H1 (cell line): ENCODE data around the gene FOXP4. TPM values are rescaled to one million over a fixed set of nuclear protein-coding genes. Genes with fewer than 3 reads are reported as not detected.

Experiments used
- CTCF ChIA-PET: fragments of 300-600 bp; sonication (Branson Sonifier 250); formaldehyde crosslinking; loops from one replicate; lab custom pipeline; 2021; ENCODE audit not compliant: partially characterized antibody; lab: Charles Lee
- POLR2A ChIA-PET: fragments of 300-600 bp; sonication (Branson Sonifier 250); formaldehyde crosslinking; loops from one replicate; lab custom pipeline; 2021; ENCODE audit warnings: inconsistent platforms; ENCODE audit not compliant: partially characterized antibody; lab: Charles Lee
- DNase-seq, 2 experiments: peaks; one replicate each; pipeline versions ENCODE4 v3.0.0 to v3.0.0-alpha.2; 2010 to 2022; ENCODE audit warnings: low spot score in 2 of 2, low read depth in 1 of 2, mixed read lengths in 1 of 2
- FAIRE-seq: peaks from 2 replicates; lab custom pipeline; 2011; peaks lifted over from hg19 to GRCh38; lab: Jason Lieb, UNC
- H2AFZ ChIP-seq: 2 replicates; pipeline ENCODE4 v1.8.1; 2012; ENCODE audit warnings: low read length, inconsistent platforms
- H2AK5ac ChIP-seq: 2 replicates; pipeline ENCODE4 v1.6.1; 2013; ENCODE audit warnings: low read depth, low read length
- H2BK120ac ChIP-seq: replicated peaks from 2 replicates; pipeline ENCODE3; 2013; ENCODE audit warnings: low read depth, low read length, inconsistent platforms
- H2BK12ac ChIP-seq: 2 replicates; pipeline ENCODE4 v1.6.1; 2013; ENCODE audit warnings: low read depth, low read length
- H2BK15ac ChIP-seq: 2 replicates; pipeline ENCODE4 v1.6.1; 2013; ENCODE audit warnings: low read length
- H2BK20ac ChIP-seq: 2 replicates; pipeline ENCODE4 v1.6.1; 2013; ENCODE audit warnings: low read length
- H2BK5ac ChIP-seq: 2 replicates; pipeline ENCODE4 v1.6.1; 2013; ENCODE audit warnings: low read depth, low read length
- H3K14ac ChIP-seq: 2 replicates; pipeline ENCODE4 v1.6.1; 2013; ENCODE audit warnings: inconsistent platforms; ENCODE audit not compliant: insufficient read length
- H3K18ac ChIP-seq: 2 replicates; pipeline ENCODE4 v1.6.1; 2013; ENCODE audit warnings: low read length; ENCODE audit errors: extremely low read depth
- H3K23ac ChIP-seq: 2 replicates; pipeline ENCODE4 v1.6.1; 2013; ENCODE audit warnings: inconsistent platforms; ENCODE audit not compliant: insufficient read length
- H3K23me2 ChIP-seq: 2 replicates; pipeline ENCODE4 v1.6.1; 2013; ENCODE audit warnings: low read depth, low read length
- H3K27ac ChIP-seq: 2 replicates; pipeline ENCODE4 v1.6.1; 2011; ENCODE audit warnings: low read depth, low read length, inconsistent platforms
- H3K27me3 ChIP-seq, 4 experiments: replicated peaks in 1 of 4; 1 replicate in 1 of 4; 2 replicates in 3 of 4; pipeline versions ENCODE4 v1.6.1 to v1.8.1; 2011 to 2013; ENCODE audit warnings: low read length in 3 of 4, mild to moderate bottlenecking in 3 of 4, inconsistent platforms in 2 of 4, mixed read lengths in 2 of 4, moderate library complexity in 1 of 4; ENCODE audit not compliant: control insufficient read depth in 3 of 4, insufficient read depth in 3 of 4; ENCODE audit errors: extremely low read depth in 1 of 4
- H3K36me3 ChIP-seq, 4 experiments: 2 replicates each; pipeline versions ENCODE4 v1.6.1 to v1.8.1; 2011 to 2013; ENCODE audit warnings: mild to moderate bottlenecking in 4 of 4, low read length in 3 of 4, moderate library complexity in 2 of 4, control low read depth in 1 of 4, inconsistent platforms in 1 of 4; ENCODE audit not compliant: insufficient read depth in 4 of 4, control insufficient read depth in 2 of 4
- H3K4ac ChIP-seq: replicated peaks from 2 replicates; pipeline ENCODE3; 2013; ENCODE audit warnings: low read length, low read depth, mixed read lengths, inconsistent platforms; ENCODE audit not compliant: insufficient read length
- H3K4me1 ChIP-seq, 4 experiments: replicated peaks in 1 of 4; 1 replicate in 1 of 4; 2 replicates in 3 of 4; pipeline versions ENCODE4 v1.6.1 to v1.8.1; 2011 to 2013; ENCODE audit warnings: low read length in 3 of 4, inconsistent platforms in 2 of 4, mixed read lengths in 1 of 4; ENCODE audit not compliant: insufficient read depth in 4 of 4, control insufficient read depth in 3 of 4
- H3K4me2 ChIP-seq, 2 experiments: 2 replicates each; pipeline versions ENCODE4 v1.6.1 to v1.8.1; 2011 to 2013; ENCODE audit warnings: low read depth in 2 of 2, low read length in 2 of 2, control low read depth in 1 of 2, inconsistent platforms in 1 of 2, mild to moderate bottlenecking in 1 of 2; ENCODE audit not compliant: insufficient read depth in 1 of 2
- H3K4me3 ChIP-seq, 4 experiments: fragments of 200-600, 300-600 bp in 1 of 4; sonication (generic), shearing (Covaris generic), sonication (Bioruptor Twin) in 1 of 4; 2 replicates each; pipeline versions ENCODE4 v1.5.1 to v1.8.1; 2011 to 2016; ENCODE audit warnings: low read length in 4 of 4, low read depth in 3 of 4, control low read depth in 2 of 4, inconsistent platforms in 2 of 4, mild to moderate bottlenecking in 2 of 4, mixed read lengths in 1 of 4, moderate library complexity in 1 of 4; ENCODE audit not compliant: insufficient read depth in 2 of 4; ENCODE audit errors: extremely low read depth in 1 of 4
- H3K56ac ChIP-seq: replicated peaks from 2 replicates; pipeline ENCODE3; 2013; ENCODE audit warnings: low read depth, mild to moderate bottlenecking, mixed read lengths, low read length, inconsistent platforms; ENCODE audit not compliant: insufficient read length
- H3K79me1 ChIP-seq: 2 replicates; pipeline ENCODE4 v1.6.1; 2013; ENCODE audit warnings: low read depth, low read length, control low read depth
- H3K79me2 ChIP-seq, 2 experiments: 2 replicates each; pipeline versions ENCODE4 v1.6.1 to v1.8.1; 2012 to 2013; ENCODE audit warnings: low read length in 2 of 2, mild to moderate bottlenecking in 2 of 2, inconsistent platforms in 1 of 2; ENCODE audit not compliant: insufficient read depth in 2 of 2, control insufficient read depth in 1 of 2
- H3K9ac ChIP-seq, 4 experiments: replicated peaks in 1 of 4; 1 replicate in 1 of 4; 2 replicates in 3 of 4; pipeline versions ENCODE4 v1.6.1 to v1.8.1; 2011 to 2013; ENCODE audit warnings: low read depth in 3 of 4, low read length in 3 of 4, control low read depth in 2 of 4, mild to moderate bottlenecking in 2 of 4, moderate library complexity in 2 of 4, inconsistent platforms in 1 of 4; ENCODE audit errors: extremely low read depth in 1 of 4
- H3K9me3 ChIP-seq, 2 experiments: 2 replicates each; pipeline versions ENCODE4 v1.6.1 to v1.8.1; 2012 to 2013; ENCODE audit warnings: mild to moderate bottlenecking in 2 of 2, moderate library complexity in 2 of 2, control low read depth in 1 of 2, inconsistent platforms in 1 of 2, low read depth in 1 of 2, low read length in 1 of 2, mixed read lengths in 1 of 2; ENCODE audit not compliant: insufficient read depth in 2 of 2
- H4K20me1 ChIP-seq, 2 experiments: replicated peaks in 1 of 2; 2 replicates each; pipeline versions ENCODE3 to v1.8.1; 2011 to 2013; ENCODE audit warnings: inconsistent platforms in 2 of 2, low read length in 2 of 2, mild to moderate bottlenecking in 1 of 2; ENCODE audit not compliant: insufficient read depth in 2 of 2, control insufficient read depth in 1 of 2
- H4K5ac ChIP-seq: 2 replicates; pipeline ENCODE4 v1.6.1; 2013; ENCODE audit warnings: low read length, low read depth, mixed read lengths, inconsistent platforms; ENCODE audit not compliant: insufficient read length
- H4K8ac ChIP-seq: 2 replicates; pipeline ENCODE4 v1.8.0; 2013; ENCODE audit warnings: mild to moderate bottlenecking, moderate library complexity, low read length, inconsistent platforms; ENCODE audit not compliant: insufficient read depth; ENCODE audit errors: extremely low read depth
- H4K91ac ChIP-seq: replicated peaks from 2 replicates; pipeline ENCODE3; 2013; ENCODE audit warnings: low read length, mixed read lengths, inconsistent platforms; ENCODE audit not compliant: insufficient read length
- BRCA1 ChIP-seq: IDR thresholded peaks from 2 replicates; pipeline ENCODE4 v1.6.1; 2012; ENCODE audit warnings: low read depth, low read length, improper control_type of control experiment
- CBX5 ChIP-seq: fragments of 300-800, 300-1000 bp; sonication (generic); IDR thresholded peaks from 2 replicates; pipeline ENCODE4 v1.7.1; 2016; ENCODE audit warnings: antibody characterized with exemption, low read length, low read depth
- GABPA ChIP-seq: IDR thresholded peaks from 2 replicates; pipeline ENCODE4 v1.6.1; 2011; ENCODE audit warnings: mild to moderate bottlenecking, low read length, moderate library complexity, borderline replicate concordance; ENCODE audit not compliant: insufficient read depth
- JUND ChIP-seq: IDR thresholded peaks from 2 replicates; pipeline ENCODE4 v1.6.1; 2011; ENCODE audit warnings: mild to moderate bottlenecking, improper control_type of control experiment, low read length
- KDM1A ChIP-seq: fragments of 200-600, 300-600 bp; sonication (generic); IDR thresholded peaks from 2 replicates; pipeline ENCODE4 v1.7.1; 2016; ENCODE audit warnings: mild to moderate bottlenecking, low read length, borderline replicate concordance
- KDM5A ChIP-seq: fragments of 200-600 bp; IDR thresholded peaks from 2 replicates; pipeline ENCODE4 v1.7.1; 2012; ENCODE audit warnings: mild to moderate bottlenecking, low read length, inconsistent platforms, mixed read lengths
- MAFK ChIP-seq: IDR thresholded peaks from 2 replicates; pipeline ENCODE4 v1.6.1; 2012; ENCODE audit warnings: low read depth, mild to moderate bottlenecking, improper control_type of control experiment, low read length
- POU5F1 ChIP-seq: IDR thresholded peaks from 2 replicates; pipeline ENCODE4 v1.6.1; 2011; ENCODE audit warnings: low read depth, mild to moderate bottlenecking, low read length, moderate library complexity
- RAD21 ChIP-seq, 2 experiments: IDR thresholded peaks in 1 of 2; conservative IDR thresholded peaks in 1 of 2; 2 replicates each; pipeline ENCODE4 v1.6.1; 2011; ENCODE audit warnings: low read depth in 2 of 2, low read length in 2 of 2, improper control_type of control experiment in 1 of 2, inconsistent platforms in 1 of 2, mild to moderate bottlenecking in 1 of 2, moderate library complexity in 1 of 2
- RFX5 ChIP-seq: IDR thresholded peaks from 2 replicates; pipeline ENCODE4 v1.6.1; 2011; ENCODE audit warnings: low read depth, low read length, improper control_type of control experiment, borderline replicate concordance
- SUZ12 ChIP-seq: fragments of 200-600 bp; sonication (generic); IDR thresholded peaks from 2 replicates; pipeline ENCODE4 v1.6.1; 2012; ENCODE audit warnings: mild to moderate bottlenecking, inconsistent platforms, low read length, moderate library complexity, mixed read lengths
- TEAD4 ChIP-seq: IDR thresholded peaks from 2 replicates; pipeline ENCODE4 v1.6.1; 2012; ENCODE audit warnings: low read depth, low read length, inconsistent platforms, mixed read lengths
- YY1 ChIP-seq: IDR thresholded peaks from 2 replicates; pipeline ENCODE4 v1.6.1; 2011; ENCODE audit warnings: low read depth, mild to moderate bottlenecking, low read length
- WGBS, 2 experiments: shearing (Covaris generic) in 1 of 2; methylation state at CpG; one replicate each; pipeline versions ENCODE4 v1.1.6 to v1.1.7; 2013 to 2015; ENCODE audit warnings: low lambda C conversion rate in 2 of 2, mixed read lengths in 2 of 2, inconsistent platforms in 1 of 2, low coverage in 1 of 2, missing lambda C conversion rate in 1 of 2; ENCODE audit not compliant: insufficient replicate concordance in 2 of 2, insufficient coverage in 1 of 2, insufficient read length in 1 of 2; ENCODE audit errors: extremely low coverage in 1 of 2, missing lambda C conversion rate in 1 of 2; 5-methylcytosine and 5-hydroxymethylcytosine counted together
- polyA plus RNA-seq, 7 experiments: library from polyadenylated mRNA; depleted of rRNA in 3 of 7; stranded (reverse) in 5 of 7; unstranded in 2 of 7; fragments of >200 nt in 5 of 7; fragments of 200-250 nt in 2 of 7; gene quantifications; 1 replicate in 5 of 7; 2 replicates in 1 of 7; 4 replicates in 1 of 7; pipeline versions ENCODE4 v1.2.1 to v1.2.3, GENCODE V29; 2011 to 2013; ENCODE audit warnings: missing spikeins in 2 of 7, mixed read lengths in 2 of 7
- total RNA-seq: library from RNA; stranded (reverse); fragmentation: NEBNext Ultra II Directional; extraction: Animal tissue kit (Norgen Biotek cat#: 25700); gene quantifications from 2 replicates; pipeline ENCODE4 v1.2.1, GENCODE V29; 2021
- TF ChIP-seq, protein P1 (sequence below): IDR thresholded peaks from 2 replicates; pipeline ENCODE4 v1.6.1; 2011; ENCODE audit warnings: low read depth, mild to moderate bottlenecking, low read length; ENCODE audit not compliant: insufficient read depth

The FOXP4 gene
- total and polyA plus RNA-seq, 2 of the 8 experiments (the other 6 are each of a cell fraction or from before 2014, with no cell fraction given), result 4.8 to 13.3 TPM

DNA sequence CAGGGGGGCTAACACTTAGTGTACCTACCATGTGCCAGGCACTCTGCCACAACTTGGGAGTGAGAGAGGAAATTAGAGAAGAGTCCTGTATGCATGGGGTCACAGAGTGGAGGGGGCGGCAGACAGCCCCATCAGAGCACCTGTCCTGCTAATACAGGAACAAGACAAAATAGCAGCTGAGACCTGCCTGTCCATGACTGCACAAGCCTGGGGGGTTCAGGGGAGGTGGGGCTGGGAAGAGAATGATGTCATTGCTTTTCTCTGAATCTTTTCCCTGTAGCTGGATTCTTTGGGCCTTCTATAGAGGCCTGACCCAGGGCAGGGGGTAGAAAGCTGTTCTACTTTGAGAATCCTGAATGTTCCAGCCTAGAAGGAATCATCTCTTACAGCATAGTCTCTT, 37.4 kb downstream of the FOXP4 start:
- H3K9ac ChIP-seq, result no peak overlapping the region
- H2BK120ac ChIP-seq, result no peak overlapping the region
- CTCF ChIA-PET, result interaction anchor here (0.8 to 27.7 kb wide), 8 partner anchors 9 to 215 kb away, joined by 3 to 361 read pairs (median 5); no protein-coding TSS in a partner anchor
- H3K27me3 ChIP-seq, result no peaks in the 10 kb centered on the region
- H3K56ac ChIP-seq, result no peak overlapping the region
- H4K8ac ChIP-seq, result no peak overlapping the region
- H3K9me3 ChIP-seq, result no peaks in the 10 kb centered on the region
- H3K23ac ChIP-seq, result no peak overlapping the region
- H3K23me2 ChIP-seq, result no peaks in the 10 kb centered on the region
- no peak overlapping the region for H2BK15ac ChIP-seq
- peak overlapping the region; percentile 66; the same call in 1 of the 2 replicates for H2BK20ac ChIP-seq
- H3K14ac ChIP-seq, result no peak overlapping the region
- POLR2A ChIA-PET, result no interaction called here
- no peak overlapping the region for H3K4me3 ChIP-seq
- no peak overlapping the region for H2AK5ac ChIP-seq
- no peaks in the 10 kb centered on the region for H3K36me3 ChIP-seq
- FAIRE-seq (no peak), DNase-seq (no peak)
- H3K79me2 ChIP-seq, result no peaks in the 10 kb centered on the region
- no peak overlapping the region for H4K5ac ChIP-seq
- H4K20me1 ChIP-seq, result peaks cover 0 to 5% of the 10 kb centered on the region in 2 experiments
- no peak overlapping the region; the same call in 1 of the 2 replicates for H2BK5ac ChIP-seq
- 100% methylated on average over 1 of the region's 1 CpG; no CpG with 5 or more reads in 1 of the 2 experiments for WGBS, 2 experiments
- no peak overlapping the region for H3K27ac ChIP-seq
- H2AFZ ChIP-seq, result no peak overlapping the region
- H2BK12ac ChIP-seq, result no peak overlapping the region
- no peaks in the 10 kb centered on the region for H3K79me1 ChIP-seq
- no peak overlapping the region for H3K18ac ChIP-seq
- H4K91ac ChIP-seq, result no peak overlapping the region
- H3K4me2 ChIP-seq, result no peak overlapping the region
- peaks cover 5 to 45% (median 30%) of the 10 kb centered on the region in 4 experiments for H3K4me1 ChIP-seq
- H3K4ac ChIP-seq, result no peak overlapping the region
- TF ChIP-seq RAD21 (IDR thresholded peaks at IDR 0.05 in 1 of 2, conservative IDR thresholded peaks at IDR 0.05 in 1 of 2; ENCODE audit: low read depth in 2 of 2, low read length in 2 of 2) (no peak), CBX5 (no peak), SUZ12 (no peak), YY1 (no peak), RFX5 (no peak), GABPA (no peak), POU5F1 (no peak), MAFK (no peak), KDM1A (no peak), KDM5A (no peak), JUND (no peak), BRCA1 (no peak), TEAD4 (no peak)
- TF ChIP-seq, protein P1, sequence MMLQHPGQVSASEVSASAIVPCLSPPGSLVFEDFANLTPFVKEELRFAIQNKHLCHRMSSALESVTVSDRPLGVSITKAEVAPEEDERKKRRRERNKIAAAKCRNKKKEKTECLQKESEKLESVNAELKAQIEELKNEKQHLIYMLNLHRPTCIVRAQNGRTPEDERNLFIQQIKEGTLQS, result no peak
